ENCODE measurements around the gene PTPRG. TPM values are rescaled to one million over a fixed set of nuclear protein-coding genes. Genes with fewer than 3 reads are reported as not detected.

Gene PTPRG
- total RNA-seq, 1 experiment from 2014 or later, result 69.3 TPM

DNA sequence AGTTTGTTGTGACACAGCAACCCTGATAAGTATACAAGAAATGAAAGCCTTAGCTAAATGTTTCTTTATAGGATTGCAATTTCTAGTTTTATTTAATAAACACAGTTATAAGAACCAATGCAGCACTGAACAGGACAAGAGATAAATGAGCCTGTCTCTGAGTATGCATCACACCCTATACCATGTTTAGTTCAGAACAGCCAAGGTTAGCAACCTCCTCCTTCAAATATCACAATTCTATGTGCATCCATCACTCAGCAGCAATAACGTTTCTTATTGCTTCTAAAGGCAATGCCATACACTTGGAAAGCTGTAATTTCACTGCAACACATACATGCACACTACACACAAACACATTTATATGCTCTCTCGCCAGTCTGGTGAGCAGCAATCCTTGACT lies 280.6 kb downstream of the PTPRG start:
- no peak for DNase-seq
- Histone ChIP-seq H2BK5ac (ENCODE audit: insufficient read length, low read length) (no peak overlapping the region), H3K4ac (ENCODE audit: low read depth, low read length) (no peak overlapping the region), H3K4me2 (ENCODE audit: insufficient read depth, insufficient read length, low read length) (no peak overlapping the region), H3K4me1 (ENCODE audit: insufficient read depth, low read length) (peaks cover 6% of the 10 kb centered on the region), H2AK5ac (ENCODE audit: insufficient read length, low read length) (no peak overlapping the region), H3K9ac (ENCODE audit: extremely low read depth, insufficient read length, low read length) (no peak overlapping the region), H3K18ac (ENCODE audit: insufficient read length, low read depth, low read length) (no peak overlapping the region), H3K23me2 (ENCODE audit: insufficient read length, low read depth, low read length, poor library complexity, severe bottlenecking) (no peaks in the 10 kb centered on the region), H3T11ph (ENCODE audit: low read length) (no peak overlapping the region), H4K8ac (replicated peaks; ENCODE audit: insufficient read length, low read depth, low read length) (no peak overlapping the region), H4K5ac (ENCODE audit: insufficient read length, low read depth, low read length) (no peak overlapping the region), H3K79me2 (ENCODE audit: insufficient read depth, low read length) (peaks cover 4% of the 10 kb centered on the region; the same call in 1 of the 2 replicates), H3K9me3 (ENCODE audit: control insufficient read depth, low read depth, low read length) (no peaks in the 10 kb centered on the region), H3K27me3 (ENCODE audit: insufficient read depth, low read length) (no peaks in the 10 kb centered on the region), H3K23ac (ENCODE audit: insufficient read length, low read depth, low read length) (no peak overlapping the region), H2BK120ac (ENCODE audit: low read depth, low read length, poor library complexity, severe bottlenecking) (no peak overlapping the region), H3K56ac (ENCODE audit: insufficient read length, low read depth, low read length) (no peak overlapping the region), H4K20me1 (ENCODE audit: control insufficient read depth, insufficient read depth, insufficient read length) (no peaks in the 10 kb centered on the region), H2BK15ac (ENCODE audit: low read depth, low read length) (no peak overlapping the region), H4K91ac (ENCODE audit: insufficient read length, low read depth, low read length) (no peak overlapping the region), H2BK20ac (ENCODE audit: low read depth, low read length, poor library complexity, severe bottlenecking) (no peak overlapping the region), H3K79me1 (ENCODE audit: insufficient read depth, low read depth, low read length, poor library complexity, severe bottlenecking) (peaks cover 2% of the 10 kb centered on the region), H3K14ac (ENCODE audit: insufficient read depth, low read length) (no peak overlapping the region), H2BK12ac (ENCODE audit: insufficient read length, low read depth, low read length) (no peak overlapping the region), H3K27ac (ENCODE audit: insufficient read length, low read depth, low read length) (no peak overlapping the region), H2AFZ (ENCODE audit: low read length) (no peak overlapping the region)
- H3K4me3 Mint-ChIP-seq, result no peak overlapping the region
- H3K4me1 Mint-ChIP-seq, result peaks cover 49 to 51% of the 10 kb centered on the region in 2 experiments
- no peaks in the 10 kb centered on the region for H3K27me3 Mint-ChIP-seq (ENCODE audit: low read depth)
- H3K36me3 Mint-ChIP-seq (ENCODE audit: insufficient read depth in 1 of 3, low read depth in 3 of 3), result peaks cover 5 to 7% (median 7%) of the 10 kb centered on the region in 3 experiments; a peak in 5 of 7 replicates
- TF ChIP-seq, protein P1, sequence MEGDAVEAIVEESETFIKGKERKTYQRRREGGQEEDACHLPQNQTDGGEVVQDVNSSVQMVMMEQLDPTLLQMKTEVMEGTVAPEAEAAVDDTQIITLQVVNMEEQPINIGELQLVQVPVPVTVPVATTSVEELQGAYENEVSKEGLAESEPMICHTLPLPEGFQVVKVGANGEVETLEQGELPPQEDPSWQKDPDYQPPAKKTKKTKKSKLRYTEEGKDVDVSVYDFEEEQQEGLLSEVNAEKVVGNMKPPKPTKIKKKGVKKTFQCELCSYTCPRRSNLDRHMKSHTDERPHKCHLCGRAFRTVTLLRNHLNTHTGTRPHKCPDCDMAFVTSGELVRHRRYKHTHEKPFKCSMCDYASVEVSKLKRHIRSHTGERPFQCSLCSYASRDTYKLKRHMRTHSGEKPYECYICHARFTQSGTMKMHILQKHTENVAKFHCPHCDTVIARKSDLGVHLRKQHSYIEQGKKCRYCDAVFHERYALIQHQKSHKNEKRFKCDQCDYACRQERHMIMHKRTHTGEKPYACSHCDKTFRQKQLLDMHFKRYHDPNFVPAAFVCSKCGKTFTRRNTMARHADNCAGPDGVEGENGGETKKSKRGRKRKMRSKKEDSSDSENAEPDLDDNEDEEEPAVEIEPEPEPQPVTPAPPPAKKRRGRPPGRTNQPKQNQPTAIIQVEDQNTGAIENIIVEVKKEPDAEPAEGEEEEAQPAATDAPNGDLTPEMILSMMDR (conservative IDR thresholded peaks at IDR 0.05), result no peak
- H3K27ac Mint-ChIP-seq, result no peak overlapping the region; a peak in 1 of 7 replicates
- no CpG with 5 or more reads among the region's 2 CpGs for WGBS (ENCODE audit: extremely low coverage, insufficient read length, low lambda C conversion rate)
- H3K9me3 Mint-ChIP-seq, result no peaks in the 10 kb centered on the region
